ENCODE data around the gene AKT1. TPM values are rescaled to one million over a fixed set of nuclear protein-coding genes. Genes with fewer than 3 reads are reported as not detected.
A peak's percentile ranks its signal among the peaks of the same experiment; 100 is the strongest.

AKT1 gene
- total RNA-seq, 4 donors from 2014 or later, result 44.4 to 70.4 (median 57.0) TPM

DNA sequence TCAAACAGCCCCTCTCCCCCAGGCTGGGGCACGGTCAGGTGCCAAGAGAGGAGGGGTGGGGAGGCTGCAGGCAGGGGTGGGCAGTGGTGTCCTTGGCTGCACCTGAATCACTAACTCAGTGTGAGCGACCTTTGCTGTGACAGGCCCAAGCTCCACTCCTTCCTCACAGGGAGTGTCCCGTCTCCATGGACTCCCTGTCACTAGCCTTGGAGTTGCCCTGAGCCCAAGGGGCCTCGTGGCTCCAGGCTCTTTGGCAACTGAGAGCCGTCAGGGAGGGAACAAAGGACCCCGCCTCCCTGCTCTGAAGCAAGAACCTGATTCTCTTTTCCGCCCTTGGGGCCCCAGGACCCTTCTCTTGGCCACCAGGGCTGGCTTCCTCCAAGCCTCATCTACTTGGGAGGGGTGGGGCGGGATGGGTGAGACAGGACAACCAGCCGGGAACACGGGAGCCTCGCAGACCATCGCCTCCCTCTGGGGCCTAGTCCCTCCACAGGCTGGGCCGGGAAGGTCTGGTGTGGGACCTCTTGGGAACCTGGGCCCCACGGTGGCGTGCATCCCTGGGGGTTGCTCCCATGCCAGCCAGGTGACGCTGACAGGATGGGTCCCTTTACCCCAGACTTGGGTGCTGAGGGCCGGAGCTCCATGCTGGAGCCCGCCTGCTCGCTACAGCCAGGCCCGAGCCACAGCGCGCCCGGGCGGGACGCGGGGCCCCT is 72.5 kb downstream of the AKT1 start:
- DNase-seq (peak; percentile 25 to 69), ATAC-seq (peak; percentile 4 to 8)
- Histone ChIP-seq H3K27me3 (no peaks in the 10 kb centered on the region), H3K27ac (peak overlapping the region; percentile 94 to 99 (median 96)), H3K4me3 (peak overlapping the region; percentile 67 to 89 (median 74)), H3K9me3 (no peaks in the 10 kb centered on the region), H3K4me1 (peaks cover 53 to 70% of the 10 kb centered on the region in 2 donors), H3K36me3 (no peaks in the 10 kb centered on the region)
- no peak for TF ChIP-seq POLR2A (IDR thresholded peaks at IDR 0.05)
- TF ChIP-seq, protein P1, sequence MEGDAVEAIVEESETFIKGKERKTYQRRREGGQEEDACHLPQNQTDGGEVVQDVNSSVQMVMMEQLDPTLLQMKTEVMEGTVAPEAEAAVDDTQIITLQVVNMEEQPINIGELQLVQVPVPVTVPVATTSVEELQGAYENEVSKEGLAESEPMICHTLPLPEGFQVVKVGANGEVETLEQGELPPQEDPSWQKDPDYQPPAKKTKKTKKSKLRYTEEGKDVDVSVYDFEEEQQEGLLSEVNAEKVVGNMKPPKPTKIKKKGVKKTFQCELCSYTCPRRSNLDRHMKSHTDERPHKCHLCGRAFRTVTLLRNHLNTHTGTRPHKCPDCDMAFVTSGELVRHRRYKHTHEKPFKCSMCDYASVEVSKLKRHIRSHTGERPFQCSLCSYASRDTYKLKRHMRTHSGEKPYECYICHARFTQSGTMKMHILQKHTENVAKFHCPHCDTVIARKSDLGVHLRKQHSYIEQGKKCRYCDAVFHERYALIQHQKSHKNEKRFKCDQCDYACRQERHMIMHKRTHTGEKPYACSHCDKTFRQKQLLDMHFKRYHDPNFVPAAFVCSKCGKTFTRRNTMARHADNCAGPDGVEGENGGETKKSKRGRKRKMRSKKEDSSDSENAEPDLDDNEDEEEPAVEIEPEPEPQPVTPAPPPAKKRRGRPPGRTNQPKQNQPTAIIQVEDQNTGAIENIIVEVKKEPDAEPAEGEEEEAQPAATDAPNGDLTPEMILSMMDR (IDR thresholded peaks at IDR 0.05 in 4 of 5, conservative IDR thresholded peaks at IDR 0.05 in 1 of 5), result no peak
- intact Hi-C loops (cut with DNase I; ENCODE audit: low total_unique reads), result loop anchor here (1.0 to 10.0 kb wide), 3 partner anchors 26 to 1168 kb away; no protein-coding TSS in a partner anchor
- in situ Hi-C loops (cut with MboI; ENCODE audit: low sequenced_read_pairs in 4 of 4), result no loop called here

- Histone ChIP-seq H3K27me3 (no peaks in the 10 kb centered on the region), H3K4me1 (peaks cover 44 to 57% of the 10 kb centered on the region in 2 donors), H3K27ac (peak overlapping the region; percentile 94 to 99 (median 96)), H3K36me3 (no peaks in the 10 kb centered on the region), H3K4me3 (no peak overlapping the region), H3K9me3 (no peaks in the 10 kb centered on the region)
- TF ChIP-seq, protein P1 (IDR thresholded peaks at IDR 0.05 in 4 of 5, conservative IDR thresholded peaks at IDR 0.05 in 1 of 5), result no peak
- peak; percentile 50 to 66 for TF ChIP-seq POLR2A (IDR thresholded peaks at IDR 0.05)
- intact Hi-C loops (cut with DNase I; ENCODE audit: low total_unique reads) (loop anchor here (1.0 to 10.0 kb wide), 3 partner anchors 27 to 1167 kb away; no protein-coding TSS in a partner anchor), in situ Hi-C loops (cut with MboI; ENCODE audit: low sequenced_read_pairs in 4 of 4) (no loop called here)
- peak; percentile 90 to 97 for DNase-seq
- peak; percentile 40 to 45 for ATAC-seq
Observed at GRCh38 chr14:104721505-104722431, 73.8 kb downstream of the AKT1 start.

Other genes with a start within 250 kb of the AKT1 start
- gene C14orf180, start 216.0 kb downstream of the AKT1 start, total RNA-seq, result 1 to 10 TPM in 1 of 4 donors, under 1 TPM in 3; 0.16 to 1.5 (median 0.25) TPM
- not detected for gene TMEM179, start 191.0 kb downstream of the AKT1 start, total RNA-seq
- gene INF2, start 106.1 kb downstream of the AKT1 start, total RNA-seq, result 10 to 100 TPM; 11.6 to 34.6 (median 19.7) TPM
- gene ADSS1, start 71.5 kb downstream of the AKT1 start, total RNA-seq, result 100 to 1,000 TPM; 165 to 577 (median 232) TPM
- gene SIVA1, start 42.6 kb downstream of the AKT1 start, total RNA-seq, result 100 to 1,000 TPM; 228 to 357 (median 264) TPM
- 10 to 100 TPM in 3 of 4 donors, 1 to 10 TPM in 1; 2.4 to 20.8 (median 12.5) TPM for gene ZBTB42, start 5.4 kb upstream of the AKT1 start, total RNA-seq
- 10 to 100 TPM in 1 of 4 donors, 1 to 10 TPM in 3; 4.5 to 13.0 (median 7.1) TPM for gene CEP170B, start 69.5 kb upstream of the AKT1 start, total RNA-seq
- not detected for gene PLD4, start 129.1 kb upstream of the AKT1 start, total RNA-seq
- 1 to 10 TPM; 2.0 to 8.6 (median 3.4) TPM for gene AHNAK2, start 182.6 kb upstream of the AKT1 start, total RNA-seq
- gene CLBA1, start 190.0 kb upstream of the AKT1 start, total RNA-seq, result 1 to 10 TPM in 3 of 4 donors, under 1 TPM in 1; 0.71 to 4.0 (median 3.3) TPM
- 1 to 10 TPM in 3 of 4 donors, under 1 TPM in 1; 0.71 to 2.2 (median 1.8) TPM for gene CDCA4, start 225.3 kb upstream of the AKT1 start, total RNA-seq